Medulla oblongata (tissue), 1 donor: Measurements from ENCODE around the gene CBLC.
"Not testable (repeated sequence)": the region's sequence is repeated elsewhere in the genome, so short reads cannot be mapped to it uniquely, and the experiment has no call there.

Experiments
- DNase-seq: peaks from one replicate; pipeline ENCODE4 v3.0.0-alpha.2; 2015; ENCODE audit errors: extremely low spot score

Gene CBLC

DNA sequence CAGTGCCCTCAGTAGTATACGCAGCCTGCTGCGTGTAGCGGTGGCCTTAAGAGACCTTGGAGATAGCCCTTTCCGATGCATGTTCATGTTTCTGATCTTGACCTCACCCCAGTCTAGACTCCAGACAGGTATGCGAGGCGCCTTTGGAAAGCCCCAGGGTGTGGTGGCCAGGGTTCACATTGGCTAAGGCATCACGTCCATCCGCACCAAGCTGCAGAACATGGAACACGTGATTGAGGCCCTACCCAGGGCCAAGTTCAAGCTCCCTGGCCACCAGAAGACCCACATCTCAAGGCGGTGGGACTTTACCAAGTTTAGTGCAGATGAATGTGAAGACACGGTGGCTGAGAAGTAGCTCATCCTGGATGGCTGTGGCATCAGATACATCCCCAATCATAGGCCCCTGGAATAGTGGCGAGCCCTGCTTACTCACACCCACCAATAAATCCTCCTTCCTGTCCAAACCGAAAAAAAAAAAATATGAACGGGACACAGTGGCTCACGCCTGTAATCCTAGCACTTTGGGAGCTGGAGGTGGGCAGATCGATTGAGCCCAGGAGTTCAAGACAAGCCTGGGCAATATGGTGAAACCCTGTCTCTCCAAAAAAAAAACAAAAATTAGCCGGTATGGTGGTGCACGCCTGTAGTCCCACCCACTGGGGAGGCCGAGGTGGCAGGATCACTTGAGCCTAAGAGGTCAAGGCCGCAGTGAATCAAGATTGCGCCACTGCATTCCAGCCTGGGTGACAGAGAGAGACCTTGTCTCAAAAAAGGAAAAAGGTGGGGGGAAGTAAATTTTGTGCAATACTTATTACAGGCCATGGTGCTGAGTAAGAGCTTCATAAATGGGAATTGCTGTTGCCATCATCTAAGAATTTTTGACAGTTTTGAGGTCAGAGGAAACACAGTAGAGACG, 12.4 kb upstream of the CBLC start:
- no peak for DNase-seq

DNA sequence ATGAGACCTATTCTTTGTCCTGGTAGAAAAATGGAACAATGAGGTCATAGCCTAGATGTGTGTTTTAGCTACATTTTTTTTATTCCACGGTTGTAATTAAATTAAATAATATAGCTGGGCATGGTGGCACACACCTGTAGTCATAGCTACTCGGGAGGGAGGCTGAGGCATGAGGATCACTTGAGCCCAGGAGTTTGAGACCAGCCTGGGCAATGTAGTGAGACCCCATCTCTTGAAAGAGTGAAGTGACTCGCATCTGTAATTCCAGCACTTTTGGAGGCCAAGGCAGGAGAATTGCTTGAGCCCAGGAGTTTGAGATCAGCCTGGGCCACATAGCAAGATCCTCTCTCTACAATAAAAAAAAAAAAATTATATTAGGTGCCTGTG, 11.7 kb upstream of the CBLC start:
- no peak for DNase-seq

DNA sequence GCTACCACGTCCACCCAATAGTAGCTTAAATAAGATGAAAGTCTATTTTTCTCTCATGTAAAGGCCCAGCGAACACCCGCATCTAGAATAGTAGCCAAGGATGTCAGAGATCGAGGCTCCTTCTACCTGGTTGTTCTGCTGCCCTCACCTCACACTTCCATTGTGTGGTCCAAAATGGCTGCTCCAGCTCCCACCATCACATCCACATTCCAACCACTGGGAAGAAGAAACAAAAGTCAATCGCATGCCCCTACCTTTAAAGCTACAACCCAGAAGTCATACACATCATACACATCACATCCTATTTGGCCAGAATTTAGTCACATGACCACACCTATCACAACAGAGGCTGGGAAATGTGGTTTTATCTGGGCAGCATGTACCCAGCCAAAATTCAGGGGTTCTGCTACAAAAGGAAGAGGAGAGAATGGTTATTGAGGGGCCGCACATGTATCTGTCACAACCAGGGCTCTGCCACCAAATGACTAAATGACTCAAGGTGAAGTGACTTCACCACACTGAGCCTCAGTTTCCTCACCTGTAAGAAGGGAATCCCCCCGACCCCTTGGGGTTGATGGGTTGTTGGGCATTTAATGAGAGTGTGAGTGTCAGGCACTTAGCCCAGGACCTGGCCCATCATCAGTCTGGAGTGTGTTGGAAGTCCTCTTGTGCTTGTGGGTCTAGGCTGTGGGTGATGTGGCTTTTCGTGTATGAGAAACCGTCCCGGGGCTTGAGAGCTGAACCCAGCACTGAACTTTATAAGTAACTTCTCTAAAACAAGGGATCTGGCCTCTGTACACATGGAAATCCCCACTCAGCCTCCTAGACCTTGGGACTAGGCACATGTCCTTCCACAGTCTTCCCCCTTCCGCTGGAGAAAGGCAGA, 10.2 kb upstream of the CBLC start:
- DNase-seq = no peak

DNA sequence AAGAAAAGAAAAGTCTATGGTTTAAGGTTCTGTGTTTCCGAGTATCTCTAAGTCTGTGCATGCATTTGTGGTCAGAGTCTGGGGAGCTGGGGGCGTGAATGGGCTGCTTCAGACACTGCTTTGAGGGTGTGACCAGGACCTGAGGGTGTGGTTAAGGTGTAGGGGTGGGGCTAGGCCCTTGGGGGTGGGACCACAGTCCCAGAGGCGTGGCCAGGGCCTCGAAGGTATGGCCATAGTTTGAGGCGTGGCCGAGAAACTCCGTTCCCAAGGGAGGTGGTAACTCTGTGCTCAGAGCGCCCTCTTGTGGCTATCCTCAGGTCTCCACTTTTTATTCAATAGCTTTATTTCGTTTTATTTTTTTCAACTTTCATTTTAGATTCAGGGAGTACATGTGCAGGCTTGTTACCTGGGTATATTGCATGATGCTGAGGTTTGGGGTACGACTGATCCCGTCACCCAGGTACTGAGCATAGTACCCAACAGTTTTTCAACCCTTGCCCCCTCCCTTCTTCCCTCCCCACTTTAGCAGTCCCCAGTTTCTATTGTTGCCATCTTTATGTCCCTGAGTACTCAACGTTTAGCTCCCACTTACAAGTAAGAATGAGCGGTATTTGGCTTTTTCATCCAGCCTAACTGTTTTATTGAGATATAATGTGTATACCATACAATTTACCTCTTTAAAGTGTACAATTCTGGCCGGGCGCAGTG, 7.0 kb upstream of the CBLC start:
- DNase-seq = peak; percentile 84

DNA sequence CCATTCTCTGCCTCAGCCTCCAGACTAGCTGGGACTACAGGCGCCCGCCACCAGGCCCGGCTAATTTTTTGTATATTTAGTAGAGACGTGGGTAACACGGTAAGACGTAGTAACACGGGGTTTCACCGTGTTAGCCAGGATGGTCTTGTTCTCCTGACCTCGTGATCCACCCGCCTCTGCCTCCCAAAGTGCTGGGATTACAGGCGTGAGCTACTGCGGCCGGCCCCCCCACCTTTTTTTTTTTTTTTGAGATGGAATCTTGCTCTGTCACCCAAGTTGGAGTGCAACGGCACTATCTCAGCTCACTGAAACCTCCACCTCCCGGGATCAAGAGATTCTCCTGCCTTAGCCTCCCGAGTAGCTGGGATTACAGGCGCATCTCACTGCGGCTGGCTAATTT, 5.5 kb upstream of the CBLC start:
- DNase-seq = not testable (repeated sequence)

DNA sequence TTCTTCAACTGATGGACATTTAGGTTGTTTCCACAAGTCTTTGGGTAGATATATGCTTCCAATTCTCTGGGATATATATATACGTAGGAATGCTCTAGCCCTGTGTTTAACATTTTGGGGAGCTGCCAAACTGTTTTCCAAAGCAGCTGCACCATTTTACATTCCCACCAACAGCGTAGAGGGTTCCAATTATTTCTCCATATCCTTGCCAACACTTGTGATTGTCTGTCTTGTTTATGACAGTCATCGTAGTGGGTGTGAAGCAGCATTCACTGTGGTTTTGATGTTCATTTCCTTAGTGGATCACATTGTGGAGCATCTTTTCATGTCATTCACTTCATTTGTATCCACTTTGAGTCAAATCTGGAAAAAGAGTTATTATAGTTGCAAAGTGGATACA, 4.7 kb upstream of the CBLC start:
- no peak for DNase-seq

DNA sequence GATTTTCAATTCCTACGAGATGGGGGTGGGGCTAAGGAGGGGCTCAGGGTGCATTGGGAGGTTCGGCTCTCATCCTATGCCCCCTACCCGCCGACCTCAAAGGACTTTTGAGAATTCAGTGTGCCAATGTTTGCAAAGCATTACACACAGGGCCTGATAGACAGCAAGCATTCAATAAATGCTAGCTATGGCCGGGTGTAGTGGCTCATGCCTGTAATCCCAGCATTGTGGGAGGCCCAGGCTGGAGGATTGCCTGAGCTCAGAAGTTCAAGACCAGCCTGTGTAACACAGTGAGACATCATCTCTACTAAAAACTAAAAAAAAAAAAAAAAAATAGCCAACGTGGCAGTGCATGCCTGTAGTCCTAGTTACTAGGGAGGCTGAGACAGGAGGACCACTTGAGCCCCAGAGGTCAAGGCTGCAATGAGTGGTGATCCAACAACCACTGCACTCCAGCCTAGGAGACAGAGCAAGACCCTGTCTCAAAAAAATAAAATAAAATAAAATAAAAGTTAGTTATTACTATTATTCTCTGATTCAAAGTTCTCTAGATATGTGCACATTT, 1.9 kb upstream of the CBLC start:
- no peak for DNase-seq

DNA sequence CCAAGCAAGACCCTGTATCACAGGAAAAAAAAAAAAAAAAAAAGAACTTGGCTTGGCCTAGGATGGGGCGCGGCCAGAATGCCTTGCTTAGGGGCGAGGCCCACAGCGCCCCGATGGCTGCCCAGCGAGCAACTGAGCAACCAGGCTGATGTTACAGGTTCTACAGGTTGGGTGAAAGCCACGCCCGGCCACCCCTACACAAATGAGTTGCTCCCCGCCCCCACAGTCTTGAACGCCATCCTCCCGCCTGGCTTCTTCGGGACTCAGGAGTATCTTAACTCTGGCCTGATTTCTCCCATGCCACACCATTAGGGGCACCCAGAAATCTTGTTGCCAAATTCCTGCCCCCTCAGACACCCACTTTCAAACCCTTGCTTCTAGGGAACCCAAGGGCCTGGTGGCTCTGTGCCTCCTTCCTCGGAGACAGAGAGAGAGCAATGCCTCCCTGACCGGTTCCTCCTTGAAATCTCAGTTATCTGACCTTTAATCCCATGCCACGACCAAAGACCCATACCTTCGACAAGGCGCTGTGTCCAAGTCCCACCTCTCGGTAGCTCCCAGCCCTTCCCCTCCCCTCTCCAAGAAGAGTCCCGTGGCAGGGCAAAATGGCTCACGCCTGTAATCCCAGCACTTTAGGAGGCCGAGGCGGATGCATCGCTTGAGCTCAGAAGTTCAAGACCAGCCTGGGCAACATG, 1.1 kb upstream of the CBLC start:
- DNase-seq = no peak

DNA sequence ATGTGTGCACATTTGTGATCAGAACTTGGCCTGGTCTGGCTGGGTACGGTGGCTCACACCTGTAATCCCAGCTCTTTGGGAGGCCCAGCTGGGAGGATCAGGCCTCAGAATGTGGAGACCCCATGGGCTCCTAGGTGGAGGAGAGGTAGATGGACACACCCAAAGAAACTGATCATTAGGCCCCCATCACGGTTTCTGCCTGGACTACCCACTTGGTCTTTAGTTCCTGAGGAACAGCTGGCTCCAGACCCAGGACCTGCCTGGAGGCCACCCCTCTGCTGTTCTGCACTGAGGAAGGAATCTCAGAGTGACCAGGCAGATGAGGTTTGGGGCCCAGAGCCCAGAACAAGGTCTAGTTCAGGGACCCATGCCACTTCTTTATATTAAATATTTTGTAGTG, 1.5 kb downstream of the CBLC start:
- no peak for DNase-seq

DNA sequence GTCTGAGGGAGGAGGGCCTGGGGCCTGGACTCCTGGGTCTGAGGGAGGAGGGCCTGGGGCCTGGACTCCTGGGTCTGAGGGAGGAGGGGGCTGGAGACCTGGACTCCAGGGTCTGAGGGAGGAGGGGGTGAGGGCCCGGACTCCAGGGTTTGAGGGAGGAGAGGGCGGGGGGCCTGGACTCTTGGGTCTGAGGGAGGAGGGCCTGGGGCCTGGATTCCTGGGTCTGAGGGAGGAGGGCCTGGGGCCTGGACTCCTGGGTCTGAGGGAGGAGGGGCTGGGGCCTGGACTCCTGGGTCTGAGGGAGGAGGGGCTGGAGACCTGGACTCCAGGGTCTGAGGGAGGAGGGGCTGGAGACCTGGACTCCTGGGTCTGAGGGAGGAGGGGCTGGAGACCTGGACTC, 4.0 kb downstream of the CBLC start:
- not testable (repeated sequence) for DNase-seq

DNA sequence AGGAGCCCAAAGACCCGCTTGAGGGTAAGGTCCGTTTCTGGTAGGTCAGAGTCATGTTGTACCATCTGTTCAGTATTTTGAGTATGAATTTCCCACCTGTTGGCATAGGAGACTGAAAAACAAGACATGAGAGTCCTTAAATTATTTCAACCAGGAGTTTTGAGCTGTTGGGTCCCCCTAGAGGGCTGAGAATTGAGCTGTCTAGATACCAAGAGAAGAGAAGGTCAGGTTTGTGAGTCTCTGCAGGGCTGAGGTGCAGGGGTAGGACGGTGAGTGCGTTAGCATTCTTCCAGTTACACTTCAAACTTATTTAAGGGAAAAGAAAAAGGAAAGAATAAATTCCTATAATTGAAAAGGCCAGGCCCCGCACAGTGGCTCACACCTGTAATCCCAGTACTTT, 5.0 kb downstream of the CBLC start:
- no peak for DNase-seq

DNA sequence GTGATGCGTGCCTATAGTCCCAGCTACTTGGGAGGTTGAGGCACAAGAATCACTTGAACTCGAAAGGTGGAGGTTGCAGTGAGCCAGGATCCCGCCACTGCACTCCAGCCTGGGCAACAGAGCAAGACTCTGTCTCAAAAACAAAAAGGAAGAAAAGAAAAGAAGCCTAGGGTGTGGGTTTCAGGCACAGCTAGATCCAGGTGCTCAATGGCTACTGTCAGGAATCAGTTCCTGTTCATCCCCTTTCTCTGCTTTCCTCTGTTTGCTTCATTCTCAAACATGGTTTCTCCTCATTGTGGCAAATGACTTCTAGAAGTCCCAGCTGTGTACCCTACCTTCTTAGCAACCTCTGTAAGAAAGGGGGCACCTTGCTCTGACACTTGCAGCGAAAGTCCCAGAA, 5.9 kb downstream of the CBLC start:
- no peak for DNase-seq

DNA sequence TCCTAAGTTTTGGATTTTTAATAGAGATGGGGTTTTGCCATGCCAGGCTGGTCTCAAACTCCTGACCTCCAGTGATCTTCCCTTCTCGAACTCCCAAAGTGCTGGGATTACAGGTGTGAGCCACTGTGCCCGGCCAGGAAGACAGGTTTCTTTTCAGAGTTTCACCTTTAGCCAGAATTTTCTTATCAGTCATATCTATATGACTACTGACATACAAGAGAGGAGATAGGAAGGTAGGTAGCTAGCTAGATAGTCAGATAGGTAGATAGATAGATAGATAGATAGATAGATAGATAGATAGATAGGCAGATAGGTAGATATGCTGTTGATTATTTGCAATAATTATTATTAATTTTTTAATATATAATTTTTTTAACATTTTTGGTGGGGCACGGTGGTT, 7.6 kb downstream of the CBLC start:
- DNase-seq = no peak

DNA sequence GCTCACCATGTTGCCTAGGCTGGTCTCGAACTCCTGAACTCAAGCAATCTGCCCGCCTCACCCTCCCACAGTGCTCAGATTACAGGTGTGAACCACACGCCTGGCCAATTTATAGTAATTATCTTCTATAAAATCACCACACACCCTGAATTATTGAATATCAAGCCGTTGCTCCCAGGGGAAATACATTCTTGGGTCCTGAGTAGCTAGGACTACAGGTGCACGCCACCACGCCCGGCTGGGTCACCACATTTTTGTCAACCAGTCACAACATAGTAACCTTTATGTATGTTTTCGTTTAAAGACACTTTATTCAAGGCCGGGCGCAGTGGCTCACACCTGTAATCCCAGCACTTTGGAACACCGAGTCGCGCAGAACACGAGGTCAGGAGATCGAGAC, 8.3 kb downstream of the CBLC start:
- DNase-seq = no peak

DNA sequence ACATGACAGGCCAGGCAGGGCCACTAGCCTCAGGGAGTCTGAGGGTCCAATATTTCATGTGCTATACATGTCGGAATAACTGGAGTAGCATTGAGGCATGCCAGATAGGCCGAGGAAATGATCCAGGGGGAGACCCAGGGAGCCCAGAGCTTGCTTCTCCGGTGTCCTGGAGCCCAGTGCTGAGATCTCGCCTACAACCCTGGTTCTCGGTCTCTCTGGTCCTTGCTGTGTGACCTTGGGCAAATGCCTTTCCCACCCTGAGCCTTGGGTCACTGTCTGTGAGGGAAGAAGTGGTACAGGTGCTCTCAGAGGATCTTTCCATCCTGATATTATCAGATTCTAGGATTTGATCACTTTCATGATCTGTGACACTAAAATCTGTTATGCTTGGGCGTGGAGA, 11.3 kb downstream of the CBLC start:
- DNase-seq = no peak

DNA sequence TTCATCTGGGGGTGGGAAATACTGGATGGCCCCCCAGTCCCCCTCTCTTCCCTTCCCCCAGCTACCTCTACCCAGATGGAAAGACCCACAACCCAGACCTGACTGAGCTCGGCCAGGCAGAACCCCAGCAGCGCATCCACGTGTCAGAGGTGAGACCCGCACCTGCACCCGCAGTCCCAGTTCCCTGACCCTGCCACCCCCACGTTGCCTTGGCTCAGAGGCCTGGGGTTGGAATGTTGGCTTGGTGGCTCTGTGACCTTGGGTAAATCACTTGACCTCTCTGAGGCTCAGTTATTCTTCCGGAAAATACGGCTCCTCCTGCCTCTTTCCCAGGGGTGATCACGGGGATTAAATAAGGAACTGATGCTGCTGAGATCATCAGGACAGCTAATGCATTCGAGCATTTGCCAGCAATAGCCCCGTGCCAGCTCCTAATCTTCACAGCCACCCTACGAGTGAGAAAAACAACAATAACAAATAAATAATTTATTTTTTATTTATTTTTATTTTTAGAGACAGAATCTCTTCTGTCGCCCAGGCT, 12.3 kb downstream of the CBLC start:
- DNase-seq = no peak

DNA sequence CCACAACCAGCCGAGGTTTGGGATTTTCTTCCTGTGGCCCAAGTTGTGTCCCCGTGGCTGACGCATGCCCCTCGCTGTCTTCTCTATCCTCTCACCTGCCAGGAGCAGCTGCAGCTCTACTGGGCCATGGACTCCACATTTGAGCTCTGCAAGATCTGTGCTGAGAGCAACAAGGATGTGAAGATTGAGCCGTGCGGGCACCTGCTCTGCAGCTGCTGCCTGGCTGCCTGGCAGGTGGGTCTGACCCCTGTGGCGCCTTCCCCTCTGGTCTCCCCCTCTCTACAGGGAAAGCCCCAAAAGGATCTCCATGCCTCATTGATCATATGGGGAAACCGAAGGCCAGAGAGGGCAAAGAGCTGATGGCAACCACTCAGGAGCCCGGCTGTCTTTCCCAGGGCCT, 14.6 kb downstream of the CBLC start:
- no peak for DNase-seq

DNA sequence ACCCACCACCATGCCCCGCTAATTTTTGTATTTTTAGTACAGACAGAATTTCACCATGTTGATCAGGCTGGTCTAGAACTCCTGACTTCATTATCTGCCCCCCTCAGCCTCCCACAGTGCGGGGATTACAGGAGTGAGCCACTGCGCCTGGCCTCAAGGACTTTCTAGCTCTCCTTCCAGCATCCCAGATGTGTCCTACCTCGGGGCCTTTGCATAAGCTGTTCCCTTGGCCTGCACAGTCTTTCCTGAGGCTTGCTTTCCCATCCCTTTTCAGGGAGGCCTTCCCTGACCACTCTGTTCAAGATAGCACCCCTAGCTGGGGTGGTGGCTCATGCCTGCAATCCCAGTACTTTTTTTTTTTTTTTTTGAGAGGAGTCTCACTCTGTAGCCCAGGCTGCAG, 16.9 kb downstream of the CBLC start:
- no peak for DNase-seq

DNA sequence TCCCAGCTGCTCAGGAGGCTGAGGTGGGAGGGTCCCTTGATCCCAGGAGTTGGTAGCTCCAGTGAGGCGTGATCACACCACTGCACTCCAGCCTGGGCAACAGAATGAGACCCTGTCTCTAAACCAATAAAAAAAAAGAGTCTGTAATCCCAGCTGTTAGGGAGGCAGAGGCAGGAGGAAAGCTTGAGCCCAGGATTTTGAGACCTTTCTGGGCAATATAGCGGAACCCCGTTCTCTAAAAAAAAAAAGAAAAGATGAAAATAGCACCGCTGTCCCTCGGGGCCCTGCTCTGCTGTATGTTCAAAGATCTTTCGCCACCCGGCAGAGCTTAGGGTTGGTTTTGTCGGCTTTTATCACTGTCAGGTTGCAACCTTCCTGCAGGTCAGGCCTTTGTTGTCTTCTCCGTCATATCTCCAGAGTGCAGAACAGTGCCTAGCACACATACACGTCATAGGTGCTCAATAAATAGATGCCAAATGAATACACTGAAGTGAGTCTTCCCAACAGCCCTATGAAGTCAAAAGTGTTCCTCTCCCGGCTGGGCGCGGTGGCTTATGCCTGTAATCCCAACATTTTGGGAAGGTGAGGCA, 17.8 kb downstream of the CBLC start:
- DNase-seq = no peak

DNA sequence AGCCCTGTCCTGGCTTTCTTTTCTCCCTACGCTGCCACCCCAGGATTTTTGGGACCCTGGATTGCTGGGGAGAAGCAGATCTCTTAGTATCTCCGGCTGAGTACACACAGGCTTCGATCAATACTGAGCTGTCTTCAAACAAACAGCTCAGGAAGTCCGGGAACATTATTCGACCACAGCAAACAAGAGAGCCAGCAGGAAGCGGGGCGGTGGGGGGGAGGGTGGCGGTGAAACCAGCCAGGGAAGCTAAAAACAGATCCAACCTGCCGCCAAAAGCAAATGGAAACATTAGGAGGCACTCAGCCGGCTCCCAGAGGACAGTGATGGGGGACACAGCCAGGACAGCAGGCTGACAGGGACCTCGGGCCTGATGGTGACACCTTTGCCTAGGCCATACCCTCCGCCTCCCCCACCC, 19.0 kb downstream of the CBLC start:
- DNase-seq = no peak
